ENCODE results near the gene MAST1. TPM values are rescaled to one million over a fixed set of nuclear protein-coding genes. Genes with fewer than 3 reads are reported as not detected.
"Not testable (repeated sequence)": the region's sequence is repeated elsewhere in the genome, so short reads cannot be mapped to it uniquely, and the experiment has no call there.

The MAST1 gene
- total and polyA plus RNA-seq, 8 donors, result 0.43 to 33.9 (median 1.3) TPM; not detected in 1

GRCh38 chr19:12888006-12888603 lies 49.8 kb downstream of the MAST1 start:
- Histone ChIP-seq H3K4me3 (no peak overlapping the region), H3K27ac (no peak overlapping the region), H3K9me3 (peaks cover 0 to 15% (median 12%) of the 10 kb centered on the region in 4 donors), H3K36me3 (peaks cover 0 to 3% (median under 1%) of the 10 kb centered on the region in 4 donors), H3K27me3 (peaks cover 0 to 26% (median 12%) of the 10 kb centered on the region in 3 donors), H3K4me1 (peaks cover 33 to 47% (median 40%) of the 10 kb centered on the region in 4 donors)
- TF ChIP-seq EP300 (IDR thresholded peaks at IDR 0.05) (no peak), POLR2AphosphoS5 (IDR thresholded peaks at IDR 0.05) (no peak), POLR2A (IDR thresholded peaks at IDR 0.05) (no peak)
- DNase-seq, result no peak
- intact Hi-C loops (cut with DNase I; ENCODE audit: low total_unique reads), result loop anchor here (10.0 kb wide), 1 partner anchor 47 kb away; the partner anchor contains the start of genes CALR and FARSA
- 70 to 78% (median 74%) methylated on average over 4 to 5 of the region's 5 CpGs for WGBS, 5 donors

- peaks cover 24 to 34% (median 29%) of the 10 kb centered on the region in 4 donors for H3K4me1 ChIP-seq
- peak overlapping the region; percentile 69 to 91 (median 85) for H3K27ac ChIP-seq
- H3K9me3 ChIP-seq; DNase-seq; intact Hi-C loops (cut with DNase I; ENCODE audit: low total_unique reads): not testable (repeated sequence)
- peaks cover 15 to 26% (median 23%) of the 10 kb centered on the region in 4 donors for H3K36me3 ChIP-seq
- 26 to 38% (median 32%) methylated on average over 10 of the region's 10 CpGs for WGBS, 5 donors
- peaks cover 0 to 12% (median 7%) of the 10 kb centered on the region in 3 donors for H3K27me3 ChIP-seq
- peak overlapping the region; percentile 18 to 99 (median 88) for H3K4me3 ChIP-seq
Measured at GRCh38 chr19:12890299-12890786, 52.0 kb downstream of the MAST1 start.

- Histone ChIP-seq H3K4me3 (peak within 1 kb of the TSS; percentile 82 to 99 (median 93)), H3K36me3 (peaks cover 18 to 31% (median 26%) of the 10 kb centered on the region in 4 donors), H3K27me3 (peaks cover 0 to 5% (median 3%) of the 10 kb centered on the region in 3 donors), H3K27ac (peak within 1 kb of the TSS; percentile 78 to 91 (median 86)), H3K9me3 (no peaks in the 10 kb centered on the region), H3K4me1 (peaks cover 18 to 28% (median 22%) of the 10 kb centered on the region in 4 donors)
- TF ChIP-seq EP300 (IDR thresholded peaks at IDR 0.05), result no peak
- TF ChIP-seq POLR2AphosphoS5 (IDR thresholded peaks at IDR 0.05), result peak; percentile 58 to 95 (median 94)
- TF ChIP-seq POLR2A (IDR thresholded peaks at IDR 0.05), result peak in 2 of 4 donors; percentile 73 to 79
- TF ChIP-seq CTCF (IDR thresholded peaks at IDR 0.05), result peak in 1 of 7 experiments; percentile 8
- intact Hi-C loops (cut with DNase I; ENCODE audit: low total_unique reads), result no loop called here
- whole genome bisulfite sequencing, 5 donors, result 0 to 1% (median 0%) methylated on average over 36 to 49 of the region's 49 CpGs
- DNase-seq, result peak; percentile 98 to 99
Measured at GRCh38 chr19:12890787-12891552, 52.7 kb downstream of the MAST1 start, which contains the start of gene GCDH. Gene GCDH, plus strand, starts transcription at chr19:12891160. Its CDS starts 145 bp downstream, at chr19:12891305.

GRCh38 chr19:12891553-12892021 lies 53.3 kb downstream of the MAST1 start:
- H3K27ac ChIP-seq, result peak overlapping the region in 4 of 5 donors; percentile 85 to 91 (median 87)
- peaks cover 24 to 37% (median 33%) of the 10 kb centered on the region in 4 donors for H3K36me3 ChIP-seq
- peak overlapping the region; percentile 82 to 99 (median 93) for H3K4me3 ChIP-seq
- no peaks in the 10 kb centered on the region for H3K27me3 ChIP-seq
- no peak for DNase-seq
- WGBS, 5 donors, result 6 to 7% (median 7%) methylated on average over 22 to 26 of the region's 26 CpGs
- H3K9me3 ChIP-seq, result no peaks in the 10 kb centered on the region
- intact Hi-C loops (cut with DNase I; ENCODE audit: low total_unique reads), result no loop called here
- H3K4me1 ChIP-seq, result peaks cover 15 to 25% (median 20%) of the 10 kb centered on the region in 4 donors
- TF ChIP-seq POLR2A (IDR thresholded peaks at IDR 0.05) (no peak), POLR2AphosphoS5 (IDR thresholded peaks at IDR 0.05) (no peak), CTCF (IDR thresholded peaks at IDR 0.05) (no peak), EP300 (IDR thresholded peaks at IDR 0.05) (no peak)

- no peak overlapping the region for H3K27ac ChIP-seq
- intact Hi-C loops (cut with DNase I; ENCODE audit: low total_unique reads), result no loop called here
- H3K27me3 ChIP-seq, result no peaks in the 10 kb centered on the region
- TF ChIP-seq POLR2AphosphoS5 (IDR thresholded peaks at IDR 0.05) (no peak), EP300 (IDR thresholded peaks at IDR 0.05) (no peak), CTCF (IDR thresholded peaks at IDR 0.05) (no peak), POLR2A (IDR thresholded peaks at IDR 0.05) (no peak)
- H3K4me1 ChIP-seq, result peaks cover 15 to 25% (median 20%) of the 10 kb centered on the region in 4 donors
- 89 to 100% (median 94%) methylated on average over 3 to 5 of the region's 5 CpGs for WGBS, 5 donors
- no peak overlapping the region for H3K4me3 ChIP-seq
- H3K9me3 ChIP-seq, result no peaks in the 10 kb centered on the region
- peaks cover 24 to 57% (median 52%) of the 10 kb centered on the region in 4 donors for H3K36me3 ChIP-seq
- DNase-seq, result no peak
Measured at GRCh38 chr19:12893582-12893981, 55.3 kb downstream of the MAST1 start.

Data from stomach (tissue), 9 donors.